ENCODE measurements around the gene PLXDC2.

PLXDC2 gene

GRCh38 chr10:19815036-19815730 is 1.0 kb upstream of the PLXDC2 start:
- peak; percentile 63 to 90 (median 84) for DNase-seq
- ChIA-PET POLR2A (interaction anchor here (0.9 to 1.4 kb wide), 2 partner anchors 45 to 87 kb away, joined by 3 to 5 read pairs; no protein-coding TSS in a partner anchor), CTCF (interaction anchor here (0.8 to 2.8 kb wide), 6 partner anchors 10 to 954 kb away, joined by 3 to 13 read pairs (median 4); no protein-coding TSS in a partner anchor)
- no peaks in the 10 kb centered on the region for H3K36me3 ChIP-seq (ENCODE audit: control insufficient read depth in 4 of 4, insufficient read depth in 4 of 4, low read length in 3 of 4)
- peaks cover 0 to 10% (median 0%) of the 10 kb centered on the region in 5 experiments for H3K27me3 ChIP-seq (replicated peaks in 2 of 5; ENCODE audit: control insufficient read depth in 4 of 5, insufficient read depth in 5 of 5, low read length in 4 of 5)
- no peaks in the 10 kb centered on the region for H3K9me3 ChIP-seq (ENCODE audit: control extremely low read depth in 1 of 5, control insufficient read depth in 4 of 5, insufficient read depth in 2 of 5, low read depth in 1 of 5, low read length in 4 of 5)
- peaks cover 7 to 54% (median 25%) of the 10 kb centered on the region in 4 experiments for H3K4me1 ChIP-seq (ENCODE audit: control extremely low read depth in 1 of 4, control insufficient read depth in 4 of 4, insufficient read depth in 4 of 4, low read length in 3 of 4)
- 0% methylated on average over 18 of the region's 33 CpGs for WGBS (ENCODE audit: insufficient coverage)
- peak overlapping the region; percentile 79 to 100 (median 94) for H3K4me3 ChIP-seq (ENCODE audit: control insufficient read depth in 1 of 7, extremely low read depth in 1 of 7, insufficient read depth in 4 of 7, low read depth in 2 of 7, low read length in 6 of 7)
- peak overlapping the region; percentile 44 to 78 for H3K27ac ChIP-seq (ENCODE audit: insufficient read depth in 1 of 2, low read depth in 1 of 2, low read length in 2 of 2, poor library complexity in 1 of 2, severe bottlenecking in 2 of 2)

GRCh38 chr10:19815731-19816410 is 361 bp upstream of the PLXDC2 start:
- POLR2A ChIA-PET, result interaction anchor here (0.9 to 1.4 kb wide), 2 partner anchors 46 to 88 kb away, joined by 3 to 5 read pairs; no protein-coding TSS in a partner anchor
- H3K4me3 ChIP-seq (ENCODE audit: control insufficient read depth in 1 of 7, extremely low read depth in 1 of 7, insufficient read depth in 4 of 7, low read depth in 2 of 7, low read length in 6 of 7), result peak overlapping the region; percentile 79 to 100 (median 94)
- H3K9me3 ChIP-seq (ENCODE audit: control extremely low read depth in 1 of 5, control insufficient read depth in 4 of 5, insufficient read depth in 2 of 5, low read depth in 1 of 5, low read length in 4 of 5), result no peaks in the 10 kb centered on the region
- CTCF ChIA-PET, result interaction anchor here (0.8 to 2.8 kb wide), 5 partner anchors 9 to 953 kb away, joined by 3 to 13 read pairs (median 4); no protein-coding TSS in a partner anchor
- peak; percentile 70 to 87 (median 79) for DNase-seq
- H3K36me3 ChIP-seq (ENCODE audit: control insufficient read depth in 4 of 4, insufficient read depth in 4 of 4, low read length in 3 of 4), result no peaks in the 10 kb centered on the region
- H3K27ac ChIP-seq (ENCODE audit: insufficient read depth in 1 of 2, low read depth in 1 of 2, low read length in 2 of 2, poor library complexity in 1 of 2, severe bottlenecking in 2 of 2), result peak overlapping the region; percentile 46 to 78
- H3K4me1 ChIP-seq (ENCODE audit: control extremely low read depth in 1 of 4, control insufficient read depth in 4 of 4, insufficient read depth in 4 of 4, low read length in 3 of 4), result peaks cover 7 to 54% (median 25%) of the 10 kb centered on the region in 4 experiments
- H3K27me3 ChIP-seq (replicated peaks in 2 of 5; ENCODE audit: control insufficient read depth in 4 of 5, insufficient read depth in 5 of 5, low read length in 4 of 5), result peaks cover 0 to 10% (median 0%) of the 10 kb centered on the region in 5 experiments
- under 1% methylated on average over 36 of the region's 57 CpGs for WGBS (ENCODE audit: insufficient coverage)

- peak overlapping the region; percentile 79 to 100 (median 94) for H3K4me3 ChIP-seq (ENCODE audit: control insufficient read depth in 1 of 7, extremely low read depth in 1 of 7, insufficient read depth in 4 of 7, low read depth in 2 of 7, low read length in 6 of 7)
- POLR2A ChIA-PET, result interaction anchor here (0.6 kb wide), 2 partner anchors 12 to 807 kb away, joined by 3 read pairs; no protein-coding TSS in a partner anchor
- peak overlapping the region in 1 of 2 experiments; percentile 78 for H3K27ac ChIP-seq (ENCODE audit: insufficient read depth in 1 of 2, low read depth in 1 of 2, low read length in 2 of 2, poor library complexity in 1 of 2, severe bottlenecking in 2 of 2)
These were observed 1.1 kb downstream of the PLXDC2 start for GRCh38 chr10:19817231-19817933.

GRCh38 chr10:19818876-19819275 is 2.6 kb downstream of the PLXDC2 start:
- H3K4me1 ChIP-seq (ENCODE audit: control extremely low read depth in 1 of 4, control insufficient read depth in 4 of 4, insufficient read depth in 4 of 4, low read length in 3 of 4), result peaks cover 7 to 35% (median 24%) of the 10 kb centered on the region in 4 experiments
- peaks cover 0 to 10% (median 0%) of the 10 kb centered on the region in 5 experiments for H3K27me3 ChIP-seq (replicated peaks in 2 of 5; ENCODE audit: control insufficient read depth in 4 of 5, insufficient read depth in 5 of 5, low read length in 4 of 5)
- no CpG with 5 or more reads among the region's 1 CpG for WGBS (ENCODE audit: insufficient coverage)
- ChIA-PET POLR2A (no interaction called here), CTCF (interaction anchor here (0.9 to 1.2 kb wide), 4 partner anchors 22 to 233 kb away, joined by 3 to 5 read pairs (median 4); no protein-coding TSS in a partner anchor)
- peak in 1 of 3 donors; percentile 30 for DNase-seq
- peak overlapping the region in 4 of 7 experiments; percentile 29 to 100 (median 96) for H3K4me3 ChIP-seq (ENCODE audit: control insufficient read depth in 1 of 7, extremely low read depth in 1 of 7, insufficient read depth in 4 of 7, low read depth in 2 of 7, low read length in 6 of 7)
- H3K9me3 ChIP-seq (ENCODE audit: control extremely low read depth in 1 of 5, control insufficient read depth in 4 of 5, insufficient read depth in 2 of 5, low read depth in 1 of 5, low read length in 4 of 5), result no peaks in the 10 kb centered on the region
- peak overlapping the region in 1 of 2 experiments; percentile 49 for H3K27ac ChIP-seq (ENCODE audit: insufficient read depth in 1 of 2, low read depth in 1 of 2, low read length in 2 of 2, poor library complexity in 1 of 2, severe bottlenecking in 2 of 2)
- no peaks in the 10 kb centered on the region for H3K36me3 ChIP-seq (ENCODE audit: control insufficient read depth in 4 of 4, insufficient read depth in 4 of 4, low read length in 3 of 4)

More at GRCh38 chr10:19817231-19817933, 1.1 kb downstream of the PLXDC2 start:
- CTCF ChIA-PET, result interaction anchor here (0.8 to 1.2 kb wide), 4 partner anchors 8 to 192 kb away, joined by 3 to 4 read pairs (median 3); no protein-coding TSS in a partner anchor
- Histone ChIP-seq H3K27me3 (replicated peaks in 2 of 5; ENCODE audit: control insufficient read depth in 4 of 5, insufficient read depth in 5 of 5, low read length in 4 of 5) (peaks cover 0 to 10% (median 0%) of the 10 kb centered on the region in 5 experiments), H3K4me1 (ENCODE audit: control extremely low read depth in 1 of 4, control insufficient read depth in 4 of 4, insufficient read depth in 4 of 4, low read length in 3 of 4) (peaks cover 7 to 48% (median 25%) of the 10 kb centered on the region in 4 experiments), H3K9me3 (ENCODE audit: control extremely low read depth in 1 of 5, control insufficient read depth in 4 of 5, insufficient read depth in 2 of 5, low read depth in 1 of 5, low read length in 4 of 5) (no peaks in the 10 kb centered on the region), H3K36me3 (ENCODE audit: control insufficient read depth in 4 of 4, insufficient read depth in 4 of 4, low read length in 3 of 4) (no peaks in the 10 kb centered on the region)
- peak; percentile 31 to 64 (median 44) for DNase-seq
- WGBS (ENCODE audit: insufficient coverage), result 0% methylated on average over 14 of the region's 27 CpGs

GRCh38 chr10:19819419-19820033 is 3.3 kb downstream of the PLXDC2 start:
- Histone ChIP-seq H3K36me3 (ENCODE audit: control insufficient read depth in 4 of 4, insufficient read depth in 4 of 4, low read length in 3 of 4) (no peaks in the 10 kb centered on the region), H3K9me3 (ENCODE audit: control extremely low read depth in 1 of 5, control insufficient read depth in 4 of 5, insufficient read depth in 2 of 5, low read depth in 1 of 5, low read length in 4 of 5) (no peaks in the 10 kb centered on the region), H3K27me3 (replicated peaks in 2 of 5; ENCODE audit: control insufficient read depth in 4 of 5, insufficient read depth in 5 of 5, low read length in 4 of 5) (peaks cover 0 to 9% (median 0%) of the 10 kb centered on the region in 5 experiments), H3K4me3 (ENCODE audit: control insufficient read depth in 1 of 7, extremely low read depth in 1 of 7, insufficient read depth in 4 of 7, low read depth in 2 of 7, low read length in 6 of 7) (peak overlapping the region in 2 of 7 experiments; percentile 13 to 99), H3K4me1 (ENCODE audit: control extremely low read depth in 1 of 4, control insufficient read depth in 4 of 4, insufficient read depth in 4 of 4, low read length in 3 of 4) (peaks cover 7 to 36% (median 23%) of the 10 kb centered on the region in 4 experiments), H3K27ac (ENCODE audit: insufficient read depth in 1 of 2, low read depth in 1 of 2, low read length in 2 of 2, poor library complexity in 1 of 2, severe bottlenecking in 2 of 2) (peak overlapping the region in 1 of 2 experiments; percentile 49)
- CTCF ChIA-PET, result interaction anchor here (0.9 to 1.2 kb wide), 4 partner anchors 21 to 233 kb away, joined by 3 to 5 read pairs (median 4); no protein-coding TSS in a partner anchor
- peak; percentile 78 to 87 (median 86) for DNase-seq
- WGBS (ENCODE audit: insufficient coverage), result no CpG with 5 or more reads among the region's 2 CpGs
- POLR2A ChIA-PET, result no interaction called here

Data from common myeloid progenitor, CD34-positive (primary cell).